Measurements from ENCODE around the gene AMFR.

AMFR gene

GRCh38 chr16:56425439-56425832 lies at the start of gene AMFR:
TSS of gene AMFR (minus strand) at chr16:56425545. CDS start at chr16:56425327, 218 bp downstream.
- DNase-seq, result peak; percentile 34 to 74

DNA sequence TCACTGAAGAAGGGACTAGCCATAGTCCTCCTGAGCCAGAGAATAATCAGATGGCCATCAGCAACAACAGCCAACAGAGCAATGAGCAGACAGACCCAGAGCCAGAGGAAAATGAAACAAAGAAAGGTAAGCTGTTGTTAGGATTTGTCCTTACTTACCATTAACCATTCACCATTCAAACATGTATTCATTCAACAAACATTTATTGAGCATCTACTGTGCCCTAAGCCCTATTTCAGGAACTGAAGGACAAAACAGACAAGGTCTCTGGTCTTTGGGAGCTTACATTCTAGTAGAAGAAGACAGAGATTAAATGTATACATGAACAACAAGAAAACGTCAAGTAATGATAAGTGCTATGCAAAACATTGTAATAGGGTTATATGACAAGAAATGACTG lies 45.3 kb upstream of the AMFR start:
- no peak for DNase-seq

DNA sequence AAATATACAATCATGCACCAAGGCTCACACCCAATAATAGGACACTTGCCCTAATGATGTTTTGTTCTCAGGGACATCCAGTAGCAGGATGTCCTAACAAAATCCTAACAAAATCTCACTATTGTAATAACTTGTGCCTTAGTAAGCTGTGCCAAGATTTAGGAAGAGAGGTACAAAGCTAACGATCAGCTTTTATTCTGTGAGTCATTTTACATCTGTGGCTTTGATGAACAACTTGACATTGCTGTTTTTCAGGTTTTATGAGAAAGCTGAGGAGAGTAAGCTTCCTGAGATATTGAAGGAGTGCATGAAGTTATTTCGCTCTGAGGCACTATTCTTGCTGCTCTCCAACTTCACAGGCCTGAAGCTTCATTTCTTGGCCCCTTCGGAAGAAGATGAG lies 44.9 kb upstream of the AMFR start:
- DNase-seq, result no peak

- DNase-seq, result no peak
Observed at GRCh38 chr16:56469748-56470147, 44.4 kb upstream of the AMFR start.

- DNase-seq, result no peak
Observed at GRCh38 chr16:56468800-56469199, 43.5 kb upstream of the AMFR start.

DNA sequence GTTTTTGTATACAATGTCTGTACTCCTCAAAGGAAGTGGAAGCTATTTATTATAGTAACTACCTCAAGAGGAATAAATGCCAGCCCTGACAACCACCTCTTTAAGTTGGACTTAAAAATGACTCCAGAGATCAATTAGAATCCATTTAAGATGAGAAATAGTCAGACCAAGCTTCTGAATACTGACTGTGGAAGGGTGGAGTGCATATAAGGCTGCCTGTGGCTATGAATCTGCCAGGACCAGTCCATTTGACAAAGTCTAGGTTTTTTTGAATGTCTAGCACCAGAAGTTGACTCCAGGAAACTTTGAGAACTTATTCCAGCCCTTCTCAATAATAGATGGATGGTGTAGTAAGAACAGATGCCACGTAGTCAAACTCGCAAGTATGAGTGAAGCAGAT lies 41.0 kb upstream of the AMFR start:
- DNase-seq, result no peak

DNA sequence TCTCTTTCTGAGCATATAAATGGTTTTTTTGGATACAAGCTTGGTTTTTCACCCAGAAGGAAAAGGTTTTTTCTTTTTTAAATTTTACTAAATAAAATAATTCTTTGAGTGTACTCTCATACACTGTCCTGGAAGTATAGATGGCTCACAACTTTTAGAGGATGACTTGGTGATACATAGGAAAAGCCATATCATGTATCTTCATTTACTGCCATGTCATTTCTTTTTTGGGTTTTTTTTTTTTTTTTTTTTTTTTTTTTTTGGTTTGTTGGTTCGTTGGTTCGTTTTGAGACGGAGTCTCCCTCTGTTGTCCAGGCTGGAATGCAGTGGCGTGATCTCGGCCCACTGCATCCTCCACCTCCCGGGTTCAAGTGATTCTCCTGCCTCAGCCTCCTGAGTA lies 37.8 kb upstream of the AMFR start:
- DNase-seq, result no peak

- DNase-seq, result no peak
Observed at GRCh38 chr16:56462064-56462796, 36.9 kb upstream of the AMFR start.

GRCh38 chr16:56460101-56460500 lies 34.8 kb upstream of the AMFR start:
- DNase-seq, result peak; percentile 85 to 93

DNA sequence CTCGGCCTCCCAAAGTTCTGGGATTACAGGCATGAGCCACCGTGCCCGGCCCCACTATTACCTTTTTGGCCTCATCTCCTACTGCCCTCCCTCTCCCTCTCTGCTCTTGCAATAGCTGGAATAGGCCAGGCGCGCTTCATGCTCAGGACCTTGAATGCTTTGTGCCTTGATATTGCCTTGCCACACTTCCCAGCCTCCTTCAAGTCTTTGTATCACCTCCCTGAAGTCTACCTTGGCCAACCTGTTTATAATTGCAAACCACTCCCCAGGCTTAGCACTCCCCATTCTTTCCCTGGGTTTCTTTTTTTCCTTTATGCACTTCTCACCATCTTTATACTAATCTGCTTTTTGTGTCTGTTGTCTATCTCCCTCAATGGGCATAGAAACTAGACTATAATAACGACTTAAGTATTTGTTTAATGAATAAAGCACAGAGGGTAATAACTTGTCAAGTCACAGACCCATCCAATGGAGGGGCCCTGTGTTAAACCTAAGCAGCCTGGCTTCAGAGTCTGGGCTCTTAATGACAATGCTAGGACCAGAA lies 32.7 kb upstream of the AMFR start:
- no peak for DNase-seq

GRCh38 chr16:56451753-56452689 lies 26.7 kb upstream of the AMFR start:
- peak; percentile 64 to 68 for DNase-seq

- DNase-seq, result peak; percentile 97 to 99
Observed at GRCh38 chr16:56450986-56451752, 25.8 kb upstream of the AMFR start, which contains the start of the genes NUDT21 and OGFOD1. TSS of gene NUDT21 (minus strand) at chr16:56451332. CDS start at chr16:56451202, 130 bp downstream. TSS of gene OGFOD1 (plus strand) at chr16:56451554. CDS start at chr16:56451613, 59 bp downstream.

DNA sequence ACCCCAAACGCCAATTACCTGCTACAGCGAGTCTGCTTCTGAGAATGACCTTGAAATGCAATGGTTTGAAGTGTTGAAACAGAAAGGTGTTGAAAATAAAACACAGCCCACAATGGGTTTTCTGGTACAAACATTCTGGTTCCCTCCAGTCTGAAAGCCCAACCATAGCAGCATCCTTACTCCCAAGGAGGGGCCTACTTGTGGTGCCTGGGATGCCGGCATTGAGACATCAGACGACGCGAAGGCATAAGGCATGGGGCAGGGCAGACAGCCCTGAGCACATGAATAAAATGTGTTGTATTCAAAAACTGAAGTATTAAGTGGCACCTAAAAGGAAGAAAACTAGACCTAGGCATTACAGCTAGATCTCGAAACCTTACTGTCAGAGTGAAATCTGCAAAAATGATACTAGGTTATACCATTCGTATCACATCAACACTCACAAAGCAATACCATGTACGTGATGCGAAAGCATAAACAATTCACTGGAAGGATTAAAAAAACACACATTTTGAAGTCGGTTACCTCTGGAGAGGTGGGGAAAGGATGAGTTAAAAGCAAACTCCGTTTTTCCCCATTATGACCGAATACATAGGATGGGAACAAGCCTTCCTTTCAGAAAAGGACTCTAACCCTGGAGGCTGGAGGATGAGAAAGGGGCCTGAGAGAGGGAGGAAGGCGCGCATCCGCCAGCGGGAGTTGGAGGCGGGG lies 25.1 kb upstream of the AMFR start:
- peak in 1 of 2 experiments; percentile 10 for DNase-seq

GRCh38 chr16:56448005-56448404 lies 22.7 kb upstream of the AMFR start:
- DNase-seq, result no peak

DNA sequence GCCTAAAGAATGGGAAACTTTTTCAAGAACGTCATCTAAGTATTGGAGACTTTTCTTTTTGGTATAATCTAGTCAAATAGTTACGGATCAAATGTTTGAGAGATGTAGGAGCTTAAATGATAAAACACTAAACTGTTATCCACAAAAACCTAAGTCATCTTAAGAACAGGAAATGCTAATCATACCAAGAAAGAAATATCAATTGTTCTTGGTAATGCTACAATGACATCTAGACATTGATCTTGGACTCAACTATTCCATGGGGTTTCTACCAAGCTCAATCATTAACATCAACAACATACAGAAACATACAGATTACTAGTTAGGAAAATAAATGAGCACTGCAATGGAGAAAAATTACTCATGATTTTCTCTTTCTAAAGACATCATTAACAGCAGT lies 21.9 kb upstream of the AMFR start:
- no peak for DNase-seq

- DNase-seq, result no peak
Observed at GRCh38 chr16:56438038-56438437, 12.7 kb upstream of the AMFR start.

- DNase-seq, result no peak
Observed at GRCh38 chr16:56436258-56436657, 10.9 kb upstream of the AMFR start.

DNA sequence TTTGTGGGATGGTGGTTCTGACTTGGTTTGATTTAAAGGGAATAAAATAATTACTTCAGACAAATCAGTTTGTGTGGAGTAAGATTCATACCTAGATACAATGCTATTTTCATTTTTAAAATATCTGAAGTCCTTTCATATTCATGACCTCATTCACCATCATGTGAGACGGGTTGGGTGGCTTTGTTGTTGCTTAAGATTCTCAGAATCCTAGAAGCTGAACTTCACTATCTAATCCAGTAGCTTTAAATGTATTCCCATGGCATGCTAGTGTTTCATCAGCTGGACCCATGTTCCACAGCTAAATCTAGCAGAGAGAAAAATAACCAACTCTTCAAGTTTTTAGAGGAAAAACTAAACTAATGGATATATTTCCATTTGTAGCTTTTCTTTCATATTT lies 2.7 kb upstream of the AMFR start:
- DNase-seq, result no peak

GRCh38 chr16:56426585-56426984 lies 1.2 kb upstream of the AMFR start:
- DNase-seq, result no peak

DNA sequence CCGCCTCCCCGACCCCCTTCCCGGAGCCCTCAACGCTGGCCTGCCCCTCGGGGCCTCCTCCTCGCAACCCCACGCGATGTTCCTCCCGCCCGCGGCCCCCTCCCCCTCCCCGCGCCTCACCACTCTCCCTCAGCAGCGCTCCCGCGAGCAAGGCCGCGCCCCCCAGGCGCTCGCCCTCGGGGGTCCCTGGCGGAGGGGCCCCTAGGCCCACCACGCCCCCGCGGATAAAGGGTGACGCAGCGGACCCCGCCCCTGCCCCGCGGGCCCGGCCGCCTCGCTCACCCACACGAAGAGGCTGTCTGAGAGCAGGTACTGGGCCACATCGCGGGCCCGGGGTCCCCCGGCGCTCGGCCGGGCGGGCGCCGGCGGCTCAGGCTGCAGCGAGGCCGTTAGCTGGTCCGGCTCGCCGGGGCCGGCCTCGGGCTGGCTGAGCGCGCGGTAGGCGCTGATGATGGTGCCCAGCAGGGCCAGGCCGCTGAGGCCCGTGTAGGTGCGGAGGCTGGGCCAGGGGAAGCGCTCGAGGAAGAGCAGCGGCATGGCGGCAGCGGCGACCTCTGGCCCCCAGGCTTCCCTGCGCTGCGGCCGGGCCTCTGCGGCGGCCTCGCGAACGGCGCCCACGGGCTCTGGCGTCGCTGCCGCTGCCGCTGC lies 430 bp downstream of the AMFR start:
- DNase-seq, result peak in 1 of 2 experiments; percentile 58

GRCh38 chr16:56424404-56424764 lies 961 bp downstream of the AMFR start:
- DNase-seq, result peak in 1 of 2 experiments; percentile 36
